ENCODE data around the gene OFD1.

OFD1 gene

GRCh38 chrX:13734278-13735172 is at the start of gene OFD1, which contains the start of gene TRAPPC2:
OFD1 (plus strand) TSS chrX:13734748; CDS start chrX:13735072, 324 bp downstream.
TRAPPC2 (minus strand) TSS chrX:13734620; CDS start chrX:13719963, 14,657 bp downstream.
- DNase-seq: peak; percentile 68 to 77

GRCh38 chrX:13685126-13685763 is 49.3 kb upstream of the OFD1 start:
- no peak for DNase-seq

- no peak for DNase-seq
Observed at GRCh38 chrX:13687203-13687602, 47.3 kb upstream of the OFD1 start.

GRCh38 chrX:13688384-13688957 is 46.1 kb upstream of the OFD1 start:
- DNase-seq: no peak

- peak; percentile 24 to 49 for DNase-seq
Observed at GRCh38 chrX:13688958-13689740, 45.4 kb upstream of the OFD1 start, which contains the start of gene RAB9A. RAB9A (plus strand) TSS chrX:13689128; CDS start chrX:13708747, 19,619 bp downstream.

- no peak for DNase-seq
Observed at GRCh38 chrX:13689741-13690211, 44.8 kb upstream of the OFD1 start.

GRCh38 chrX:13690836-13691235 is 43.7 kb upstream of the OFD1 start:
- no peak for DNase-seq

- no peak for DNase-seq
Observed at GRCh38 chrX:13691841-13692371, 42.6 kb upstream of the OFD1 start.

- DNase-seq: no peak
Observed at GRCh38 chrX:13692771-13693231, 41.7 kb upstream of the OFD1 start.

GRCh38 chrX:13693341-13693961 is 41.1 kb upstream of the OFD1 start:
- no peak for DNase-seq

GRCh38 chrX:13694359-13694758 is 40.2 kb upstream of the OFD1 start:
- no peak for DNase-seq

GRCh38 chrX:13694983-13695382 is 39.6 kb upstream of the OFD1 start:
- no peak for DNase-seq

GRCh38 chrX:13695601-13696115 is 38.9 kb upstream of the OFD1 start:
- no peak for DNase-seq

GRCh38 chrX:13697455-13697854 is 37.1 kb upstream of the OFD1 start:
- peak in 1 of 2 experiments; percentile 10 for DNase-seq

- DNase-seq: no peak
Observed at GRCh38 chrX:13697976-13698375, 36.6 kb upstream of the OFD1 start.

- no peak for DNase-seq
Observed at GRCh38 chrX:13698432-13698831, 36.1 kb upstream of the OFD1 start.

- DNase-seq: no peak
Observed at GRCh38 chrX:13699183-13699826, 35.2 kb upstream of the OFD1 start.

GRCh38 chrX:13700380-13700779 is 34.2 kb upstream of the OFD1 start:
- no peak for DNase-seq

- no peak for DNase-seq
Observed at GRCh38 chrX:13702111-13702789, 32.3 kb upstream of the OFD1 start.

- DNase-seq: no peak
Observed at GRCh38 chrX:13703135-13703534, 31.4 kb upstream of the OFD1 start.

Measured in AML-193 (cell line).